Right lung (tissue), 5 donors: ENCODE data around the gene PIGK. TPM values are rescaled to one million over a fixed set of nuclear protein-coding genes. Genes with fewer than 3 reads are reported as not detected.

Source experiments
- DNase-seq, 2 donors: peaks; one replicate each; pipeline ENCODE4 v3.0.0-alpha.2; 2013
- polyA plus RNA-seq, 5 donors: library from polyadenylated mRNA; unstranded; fragments of 120-200 nt; gene quantifications; one replicate each; pipeline versions ENCODE4 v1.2.1 to v1.2.3, GENCODE V29; 2013; ENCODE audit warnings: inconsistent platforms in 1 of 5, low replicate concordance in 1 of 5; ENCODE audit not compliant: insufficient read length in 5 of 5, insufficient read depth in 1 of 5

PIGK gene
- polyA plus RNA-seq, 5 donors, result 26.9 to 41.4 (median 38.4) TPM

- no peak for DNase-seq
These were observed 174.9 kb downstream of the PIGK start for GRCh38 chr1:77044133-77044849.

- DNase-seq, result no peak
These were observed 178.4 kb downstream of the PIGK start for GRCh38 chr1:77040826-77041225.

GRCh38 chr1:77039739-77040138, 179.5 kb downstream of the PIGK start:
- DNase-seq, result no peak

- DNase-seq, result no peak
These were observed 180.1 kb downstream of the PIGK start for GRCh38 chr1:77039111-77039510.

Other genes with a start within 250 kb of the PIGK start
- gene AK5, start 62.6 kb upstream of the PIGK start, polyA plus RNA-seq, result 1 to 10 TPM in 2 of 5 donors, under 1 TPM in 3; 0.46 to 1.2 (median 0.84) TPM